Measurements from ENCODE around the gene RIMS1. TPM values are rescaled to one million over a fixed set of nuclear protein-coding genes. Genes with fewer than 3 reads are reported as not detected.
A peak's percentile ranks its signal among the peaks of the same experiment; 100 is the strongest.

Gene RIMS1
- total RNA-seq, 1 donor from 2014 or later, result 2.2 TPM

DNA sequence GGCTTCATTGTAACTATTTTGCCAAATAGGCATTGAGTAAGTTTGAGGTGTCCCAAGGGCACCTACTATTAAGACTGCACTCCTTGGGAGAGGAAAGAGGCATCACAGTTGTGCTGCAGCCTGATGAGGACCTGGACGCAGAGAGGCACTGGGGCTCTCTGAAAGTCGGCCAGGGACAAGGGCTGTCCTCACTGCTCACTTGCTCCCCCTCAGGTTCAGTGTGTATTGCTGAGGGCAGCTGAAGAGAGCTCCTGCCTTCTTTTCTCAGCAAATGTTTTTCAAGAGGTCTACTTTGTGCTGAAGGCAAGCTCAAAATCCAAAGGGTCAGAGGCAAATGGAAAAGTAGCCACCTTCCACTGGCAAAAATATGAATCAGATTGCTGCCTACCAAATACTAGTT lies 331.8 kb downstream of the RIMS1 start:
- no peaks in the 10 kb centered on the region for H4K20me1 ChIP-seq (ENCODE audit: insufficient read depth, low read length)
- H3K4me2 ChIP-seq (ENCODE audit: low read length), result no peak overlapping the region
- TF ChIP-seq, protein P1, sequence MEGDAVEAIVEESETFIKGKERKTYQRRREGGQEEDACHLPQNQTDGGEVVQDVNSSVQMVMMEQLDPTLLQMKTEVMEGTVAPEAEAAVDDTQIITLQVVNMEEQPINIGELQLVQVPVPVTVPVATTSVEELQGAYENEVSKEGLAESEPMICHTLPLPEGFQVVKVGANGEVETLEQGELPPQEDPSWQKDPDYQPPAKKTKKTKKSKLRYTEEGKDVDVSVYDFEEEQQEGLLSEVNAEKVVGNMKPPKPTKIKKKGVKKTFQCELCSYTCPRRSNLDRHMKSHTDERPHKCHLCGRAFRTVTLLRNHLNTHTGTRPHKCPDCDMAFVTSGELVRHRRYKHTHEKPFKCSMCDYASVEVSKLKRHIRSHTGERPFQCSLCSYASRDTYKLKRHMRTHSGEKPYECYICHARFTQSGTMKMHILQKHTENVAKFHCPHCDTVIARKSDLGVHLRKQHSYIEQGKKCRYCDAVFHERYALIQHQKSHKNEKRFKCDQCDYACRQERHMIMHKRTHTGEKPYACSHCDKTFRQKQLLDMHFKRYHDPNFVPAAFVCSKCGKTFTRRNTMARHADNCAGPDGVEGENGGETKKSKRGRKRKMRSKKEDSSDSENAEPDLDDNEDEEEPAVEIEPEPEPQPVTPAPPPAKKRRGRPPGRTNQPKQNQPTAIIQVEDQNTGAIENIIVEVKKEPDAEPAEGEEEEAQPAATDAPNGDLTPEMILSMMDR (IDR thresholded peaks at IDR 0.05; ENCODE audit: insufficient read depth, low read depth, low read length), result peak; percentile 37
- TF ChIP-seq EZH2 (IDR thresholded peaks at IDR 0.05; ENCODE audit: insufficient read depth, low read length), result no peak
- FAIRE-seq (no peak), DNase-seq (ENCODE audit: low read depth) (peak; percentile 10)
- Mint-ChIP-seq H3K27ac (ENCODE audit: unreplicated experiment) (no peak overlapping the region), H3K9me3 (ENCODE audit: unreplicated experiment) (no peaks in the 10 kb centered on the region), H3K4me1 (ENCODE audit: low read depth, unreplicated experiment) (no peaks in the 10 kb centered on the region), H3K27me3 (ENCODE audit: low read depth, unreplicated experiment) (no peaks in the 10 kb centered on the region), H3K36me3 (ENCODE audit: low read depth, unreplicated experiment) (no peaks in the 10 kb centered on the region), H3K4me3 (ENCODE audit: unreplicated experiment) (no peak overlapping the region)
- no peaks in the 10 kb centered on the region for H3K4me1 ChIP-seq (ENCODE audit: insufficient read depth, low read length)
- no peaks in the 10 kb centered on the region for H3K9me3 ChIP-seq (ENCODE audit: insufficient read depth, low read depth, low read length)
- H3K27ac ChIP-seq (ENCODE audit: low read depth, low read length), result no peak overlapping the region
- H3K36me3 ChIP-seq (ENCODE audit: insufficient read depth, low read length), result no peaks in the 10 kb centered on the region
- no peaks in the 10 kb centered on the region for H3K27me3 ChIP-seq (ENCODE audit: insufficient read depth, low read length)
- no peak overlapping the region for H2AFZ ChIP-seq (ENCODE audit: low read depth, low read length)
- H3K79me2 ChIP-seq (ENCODE audit: insufficient read depth, low read length), result no peaks in the 10 kb centered on the region
- no peak overlapping the region for H3K9ac ChIP-seq (ENCODE audit: low read length)
- H3K4me3 ChIP-seq (ENCODE audit: insufficient read depth, low read depth, low read length), result no peak overlapping the region

DNA sequence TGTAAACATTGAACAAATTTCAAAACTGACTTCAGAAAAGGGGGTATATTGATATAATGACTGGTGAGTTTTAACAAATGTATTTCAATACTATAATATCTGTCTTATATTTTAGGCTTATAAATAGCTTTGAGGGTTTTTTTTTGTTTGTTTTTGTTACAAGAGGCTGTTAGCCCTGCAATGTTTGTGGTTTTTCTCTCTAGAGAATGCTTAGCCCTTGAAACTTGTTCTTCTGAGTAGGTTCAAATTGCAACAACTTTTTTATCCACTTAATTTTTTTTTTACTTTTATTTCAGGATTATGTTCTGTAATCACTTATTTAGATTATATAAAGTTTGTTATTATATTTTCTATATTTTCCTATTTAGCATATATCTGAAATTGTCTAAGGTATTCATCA lies 333.2 kb downstream of the RIMS1 start:
- H3K9ac ChIP-seq (ENCODE audit: low read length), result no peak overlapping the region
- FAIRE-seq, result no peak
- no peak overlapping the region for H3K27ac Mint-ChIP-seq (ENCODE audit: unreplicated experiment)
- no peak overlapping the region for H2AFZ ChIP-seq (ENCODE audit: low read depth, low read length)
- no peak for DNase-seq (ENCODE audit: low read depth)
- no peaks in the 10 kb centered on the region for H3K4me1 Mint-ChIP-seq (ENCODE audit: low read depth, unreplicated experiment)
- no peak overlapping the region for H3K4me3 Mint-ChIP-seq (ENCODE audit: unreplicated experiment)
- TF ChIP-seq EZH2 (IDR thresholded peaks at IDR 0.05; ENCODE audit: insufficient read depth, low read length), result no peak
- TF ChIP-seq, protein P1 (IDR thresholded peaks at IDR 0.05; ENCODE audit: insufficient read depth, low read depth, low read length), result no peak
- no peaks in the 10 kb centered on the region for H3K36me3 ChIP-seq (ENCODE audit: insufficient read depth, low read length)
- H3K9me3 ChIP-seq (ENCODE audit: insufficient read depth, low read depth, low read length), result no peaks in the 10 kb centered on the region
- no peaks in the 10 kb centered on the region for H3K27me3 ChIP-seq (ENCODE audit: insufficient read depth, low read length)
- no peaks in the 10 kb centered on the region for H3K9me3 Mint-ChIP-seq (ENCODE audit: unreplicated experiment)
- no peaks in the 10 kb centered on the region for H3K4me1 ChIP-seq (ENCODE audit: insufficient read depth, low read length)
- no peak overlapping the region for H3K4me3 ChIP-seq (ENCODE audit: insufficient read depth, low read depth, low read length)
- H3K27ac ChIP-seq (ENCODE audit: low read depth, low read length), result no peak overlapping the region
- H3K36me3 Mint-ChIP-seq (ENCODE audit: low read depth, unreplicated experiment), result no peaks in the 10 kb centered on the region
- no peaks in the 10 kb centered on the region for H4K20me1 ChIP-seq (ENCODE audit: insufficient read depth, low read length)
- H3K27me3 Mint-ChIP-seq (ENCODE audit: low read depth, unreplicated experiment), result no peaks in the 10 kb centered on the region
- H3K79me2 ChIP-seq (ENCODE audit: insufficient read depth, low read length), result no peaks in the 10 kb centered on the region
- no peak overlapping the region for H3K4me2 ChIP-seq (ENCODE audit: low read length)

DNA sequence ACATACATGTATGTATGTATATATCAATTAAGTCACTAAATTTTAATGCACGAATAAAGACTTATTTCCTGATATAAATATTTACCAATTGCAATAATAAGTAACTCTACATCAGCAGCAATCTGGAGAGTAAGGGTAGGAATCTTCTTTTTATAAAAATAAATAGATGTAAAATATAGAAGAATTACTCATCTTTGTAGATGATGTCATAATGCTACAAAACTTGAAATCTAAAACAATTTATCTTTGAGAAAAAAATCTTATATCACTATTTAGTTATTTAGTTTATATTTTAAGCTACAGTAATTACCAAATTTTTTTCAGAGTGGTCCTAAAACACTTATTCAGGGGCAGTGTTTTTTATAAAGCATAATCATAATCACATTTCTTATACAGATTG lies 351.7 kb downstream of the RIMS1 start:
- H3K9ac ChIP-seq (ENCODE audit: low read length), result no peak overlapping the region
- H4K20me1 ChIP-seq (ENCODE audit: insufficient read depth, low read length), result no peaks in the 10 kb centered on the region
- DNase-seq (ENCODE audit: low read depth), result no peak
- H3K27ac ChIP-seq (ENCODE audit: low read depth, low read length), result no peak overlapping the region
- no peak for FAIRE-seq
- H3K79me2 ChIP-seq (ENCODE audit: insufficient read depth, low read length), result no peaks in the 10 kb centered on the region
- H3K4me2 ChIP-seq (ENCODE audit: low read length), result no peak overlapping the region
- H3K4me3 Mint-ChIP-seq (ENCODE audit: unreplicated experiment), result no peak overlapping the region
- H3K4me3 ChIP-seq (ENCODE audit: insufficient read depth, low read depth, low read length), result no peak overlapping the region
- H2AFZ ChIP-seq (ENCODE audit: low read depth, low read length), result no peak overlapping the region
- H3K4me1 ChIP-seq (ENCODE audit: insufficient read depth, low read length), result no peaks in the 10 kb centered on the region
- no peaks in the 10 kb centered on the region for H3K36me3 ChIP-seq (ENCODE audit: insufficient read depth, low read length)
- H3K27me3 Mint-ChIP-seq (ENCODE audit: low read depth, unreplicated experiment), result no peaks in the 10 kb centered on the region
- H3K9me3 ChIP-seq (ENCODE audit: insufficient read depth, low read depth, low read length), result no peaks in the 10 kb centered on the region
- no peaks in the 10 kb centered on the region for H3K27me3 ChIP-seq (ENCODE audit: insufficient read depth, low read length)
- no peak overlapping the region for H3K27ac Mint-ChIP-seq (ENCODE audit: unreplicated experiment)
- TF ChIP-seq, protein P1 (IDR thresholded peaks at IDR 0.05; ENCODE audit: insufficient read depth, low read depth, low read length), result no peak
- TF ChIP-seq EZH2 (IDR thresholded peaks at IDR 0.05; ENCODE audit: insufficient read depth, low read length), result no peak
- H3K9me3 Mint-ChIP-seq (ENCODE audit: unreplicated experiment), result no peaks in the 10 kb centered on the region
- no peaks in the 10 kb centered on the region for H3K36me3 Mint-ChIP-seq (ENCODE audit: low read depth, unreplicated experiment)
- no peaks in the 10 kb centered on the region for H3K4me1 Mint-ChIP-seq (ENCODE audit: low read depth, unreplicated experiment)

Measured in astrocyte (in vitro differentiated cells and primary cell).